ES-I3 (cell line): ENCODE results near the gene ZNF346.
"Not testable (repeated sequence)": the region's sequence is repeated elsewhere in the genome, so short reads cannot be mapped to it uniquely, and the experiment has no call there.

Experiments
- H3K36me3 ChIP-seq: 2 replicates; pipeline ENCODE4 v1.6.1; 2013; ENCODE audit warnings: mild to moderate bottlenecking, low read length, control low read depth, moderate library complexity; ENCODE audit not compliant: insufficient read depth
- H3K4me1 ChIP-seq: 2 replicates; pipeline ENCODE4 v1.6.1; 2013; ENCODE audit warnings: mild to moderate bottlenecking, control low read depth, low read length; ENCODE audit not compliant: insufficient read depth
- H3K9ac ChIP-seq: 2 replicates; pipeline ENCODE4 v1.6.1; 2013; ENCODE audit warnings: low read depth, mild to moderate bottlenecking, low read length, moderate library complexity
- H3K9me3 ChIP-seq: 2 replicates; pipeline ENCODE4 v1.6.1; 2013; ENCODE audit warnings: mild to moderate bottlenecking, low read length, moderate library complexity; ENCODE audit not compliant: control insufficient read depth, insufficient read depth

The ZNF346 gene

DNA sequence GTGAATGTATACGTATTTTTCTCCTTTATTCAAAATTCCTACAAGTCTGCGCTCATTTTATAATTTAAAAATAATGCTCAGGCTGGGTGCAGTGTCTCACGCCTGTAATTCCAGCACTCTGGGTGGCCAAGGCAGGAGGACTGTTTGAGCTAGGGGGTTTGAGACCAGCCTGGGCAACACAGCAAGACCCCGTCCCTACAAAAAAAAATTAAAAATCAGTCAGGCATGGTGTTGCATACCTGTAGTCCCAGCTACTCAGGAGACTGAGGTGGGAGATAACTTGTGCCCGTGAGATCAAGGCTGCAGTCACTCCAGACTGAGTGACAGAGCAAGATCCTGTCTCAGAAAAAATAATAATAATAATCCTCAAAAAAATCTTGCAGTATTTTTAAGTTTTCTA, 23.7 kb upstream of the ZNF346 start:
- H3K4me1 ChIP-seq: peaks cover 3% of the 10 kb centered on the region; the same call in 1 of the 2 replicates
- no peak overlapping the region for H3K9ac ChIP-seq
- peaks cover 13% of the 10 kb centered on the region; the same call in 1 of the 2 replicates for H3K9me3 ChIP-seq
- H3K36me3 ChIP-seq: no peaks in the 10 kb centered on the region

DNA sequence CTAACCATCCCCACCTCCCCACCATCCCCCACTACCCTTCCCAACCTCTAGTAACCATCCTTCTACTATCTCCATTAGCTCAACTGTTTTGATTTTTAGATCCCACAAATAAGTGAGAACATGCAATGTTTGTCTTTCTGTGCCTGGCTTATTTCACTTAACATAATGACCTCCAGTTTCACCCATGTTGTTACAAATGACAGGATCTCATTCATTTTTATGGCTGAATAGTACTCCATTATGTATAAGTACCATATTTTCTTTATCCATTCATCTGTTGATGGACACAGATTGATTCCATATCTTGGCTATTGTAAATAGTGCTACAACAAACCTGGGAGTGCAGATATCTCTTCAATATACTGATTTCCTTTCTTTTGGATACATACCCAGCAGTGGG, 23.0 kb upstream of the ZNF346 start:
- not testable (repeated sequence) for H3K36me3 ChIP-seq, H3K9ac ChIP-seq, H3K9me3 ChIP-seq, H3K4me1 ChIP-seq

DNA sequence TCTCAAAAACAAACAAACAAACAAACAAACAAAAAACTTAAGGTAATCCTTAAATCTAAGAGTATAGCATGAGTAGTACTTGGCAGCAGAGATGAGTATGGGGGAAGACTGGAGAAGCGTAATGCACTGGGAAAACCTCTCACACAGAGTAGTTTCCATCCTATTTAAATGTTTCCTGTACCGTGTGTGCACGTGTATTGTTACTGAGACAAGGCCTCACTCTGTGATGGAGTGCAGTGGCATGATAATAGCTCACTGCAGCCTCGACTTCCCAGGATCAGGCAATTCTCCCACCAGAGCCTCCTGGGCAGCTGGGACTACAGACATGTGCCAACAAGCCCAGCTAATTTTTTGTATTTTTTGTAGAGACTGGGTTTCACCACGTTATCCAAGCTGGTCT, 18.8 kb upstream of the ZNF346 start:
- Histone ChIP-seq H3K9me3 (no peaks in the 10 kb centered on the region), H3K36me3 (peaks cover 5% of the 10 kb centered on the region; the same call in 1 of the 2 replicates), H3K9ac (no peak overlapping the region), H3K4me1 (peaks cover 10% of the 10 kb centered on the region)

DNA sequence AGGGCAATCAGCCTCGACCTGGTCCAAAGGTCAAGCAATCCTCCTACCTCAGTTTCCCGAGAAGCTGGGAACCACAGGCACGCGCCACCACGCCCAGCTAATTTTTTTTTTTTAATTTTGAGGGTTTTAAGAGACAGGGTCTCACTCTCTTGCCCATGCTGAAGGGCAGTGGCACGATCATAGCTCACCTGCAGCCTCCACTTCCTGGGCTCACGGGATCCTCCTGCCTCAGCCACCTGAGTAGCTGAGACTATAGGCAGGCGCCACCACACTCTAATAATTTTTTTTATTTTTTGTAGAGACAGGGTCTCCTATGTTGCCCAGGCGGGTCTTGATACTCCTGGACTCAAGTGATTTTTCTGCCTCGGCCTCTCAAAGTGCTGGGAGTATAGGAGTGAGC, 17.5 kb upstream of the ZNF346 start:
- peaks cover 5% of the 10 kb centered on the region; the same call in 1 of the 2 replicates for H3K36me3 ChIP-seq
- peak overlapping the region; percentile 70; the same call in 1 of the 2 replicates for H3K9ac ChIP-seq
- H3K9me3 ChIP-seq: no peaks in the 10 kb centered on the region
- peaks cover 10% of the 10 kb centered on the region for H3K4me1 ChIP-seq

DNA sequence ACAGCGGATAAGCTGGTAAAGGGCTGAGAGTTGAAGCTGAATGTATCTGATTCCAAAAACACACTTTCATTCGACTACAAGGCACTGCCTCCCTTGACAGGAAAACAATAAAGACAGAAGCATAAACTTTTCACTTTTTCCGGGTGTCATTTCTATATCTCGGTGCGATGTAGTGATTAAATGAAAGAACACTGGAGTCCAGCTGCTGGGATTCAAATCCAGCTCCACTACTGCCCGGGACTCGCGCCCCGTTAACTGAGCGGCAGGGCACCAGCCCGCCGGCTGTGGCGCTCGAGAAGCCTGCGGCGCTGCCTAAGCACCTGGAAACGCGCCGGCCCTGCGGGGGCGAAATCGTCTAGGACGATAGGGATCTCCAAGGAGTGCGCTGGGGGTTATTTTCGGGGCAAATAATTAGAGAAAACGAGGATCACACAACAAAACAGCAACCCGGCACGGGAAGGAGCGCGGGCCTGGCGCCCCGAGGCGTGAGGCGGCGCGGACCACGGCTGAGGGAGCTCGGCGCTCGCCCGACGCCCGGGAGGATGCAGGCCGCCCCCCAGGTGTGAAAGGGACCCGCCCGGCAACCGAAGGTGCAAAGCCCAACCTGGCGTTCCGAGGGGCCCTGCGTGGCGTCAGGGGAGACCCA, 16.8 kb upstream of the ZNF346 start:
- peaks cover 10% of the 10 kb centered on the region for H3K4me1 ChIP-seq
- peak overlapping the region; percentile 70 for H3K9ac ChIP-seq
- H3K36me3 ChIP-seq: peaks cover 5% of the 10 kb centered on the region; the same call in 1 of the 2 replicates
- H3K9me3 ChIP-seq: no peaks in the 10 kb centered on the region

DNA sequence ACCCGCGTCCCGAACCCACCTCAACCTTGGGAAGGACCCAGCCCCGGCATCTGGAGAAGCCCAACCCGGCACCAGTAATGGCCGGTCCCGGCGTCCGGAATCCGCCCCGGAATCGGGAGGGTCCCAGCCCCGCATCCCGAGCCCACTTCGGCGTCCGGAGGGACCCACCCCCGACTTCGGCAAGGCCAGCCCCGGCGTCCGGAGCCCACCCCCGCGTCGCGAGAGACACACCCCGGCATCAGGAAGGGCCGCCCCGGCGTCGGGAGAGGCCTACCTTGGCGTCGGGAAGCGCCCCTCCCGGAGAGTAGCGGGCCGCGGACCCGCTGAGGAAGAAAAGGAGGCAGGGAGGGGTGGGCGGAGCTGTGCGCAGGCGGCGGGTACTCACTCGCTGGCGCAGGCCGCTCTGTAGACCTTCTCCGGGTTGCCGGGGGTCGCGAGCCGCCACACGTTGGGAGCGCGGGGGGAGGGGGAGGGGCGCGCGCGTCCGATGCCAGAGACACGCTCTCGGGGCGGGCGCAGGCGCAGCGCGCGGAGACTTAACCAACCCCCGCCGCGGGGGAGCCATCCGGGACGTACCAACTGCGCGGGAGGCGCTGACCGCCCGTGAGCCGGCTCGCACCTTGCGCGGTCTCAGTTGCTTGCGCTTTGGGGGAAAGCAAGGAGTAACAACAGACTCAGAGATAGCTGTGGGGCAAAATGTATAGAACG, 16.1 kb upstream of the ZNF346 start, which contains the start of gene UIMC1:
TSS of gene UIMC1 (minus strand) at position 515 of the 708 bp plus-strand sequence. CDS start 24,164 bp downstream, outside the sequence.
- Histone ChIP-seq H3K9ac (peak within 1 kb of the TSS; percentile 70), H3K4me1 (peaks cover 10% of the 10 kb centered on the region), H3K36me3 (peaks cover 5% of the 10 kb centered on the region; the same call in 1 of the 2 replicates), H3K9me3 (no peaks in the 10 kb centered on the region)

DNA sequence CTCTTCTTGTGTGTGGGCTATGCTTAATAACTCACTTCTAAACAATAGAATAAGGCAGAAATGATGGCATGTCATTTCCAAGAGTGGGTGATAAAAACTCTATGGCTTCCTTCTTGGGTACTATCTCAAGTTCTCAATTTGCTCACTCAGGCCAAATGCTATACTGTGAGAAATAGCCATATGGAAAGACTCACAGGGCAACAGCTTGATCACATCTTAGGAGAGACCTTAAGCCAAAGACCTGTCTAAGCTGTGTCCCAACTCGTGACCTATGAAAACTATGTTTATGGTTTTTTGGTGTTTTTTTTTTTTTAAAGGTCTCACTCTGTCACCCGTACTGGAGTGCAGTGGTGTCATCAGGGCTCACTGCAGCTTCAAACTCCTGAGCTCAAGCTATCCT, 13.8 kb upstream of the ZNF346 start:
- H3K36me3 ChIP-seq: peaks cover 5% of the 10 kb centered on the region; the same call in 1 of the 2 replicates
- H3K9ac ChIP-seq: no peak overlapping the region
- H3K4me1 ChIP-seq: peaks cover 8% of the 10 kb centered on the region
- no peaks in the 10 kb centered on the region for H3K9me3 ChIP-seq

DNA sequence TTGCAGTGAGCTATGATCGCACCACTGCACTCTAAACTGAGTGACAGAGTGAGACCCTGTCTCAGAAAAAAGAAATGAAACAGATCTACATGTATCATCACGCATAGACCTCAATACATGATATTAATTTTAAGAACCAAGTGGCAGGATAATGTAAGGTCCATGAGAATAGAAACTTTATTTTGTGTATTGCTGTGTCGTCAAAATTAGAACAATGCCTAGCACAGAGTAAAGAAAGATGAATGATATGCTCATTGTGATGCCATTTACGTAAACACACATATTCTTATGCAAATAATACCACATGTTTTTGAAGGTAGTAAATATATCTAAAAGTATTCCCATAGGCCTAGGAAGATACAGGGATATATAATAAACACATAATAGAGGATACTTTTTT, 12.3 kb upstream of the ZNF346 start:
- H3K4me1 ChIP-seq: no peaks in the 10 kb centered on the region
- H3K9ac ChIP-seq: no peak overlapping the region
- H3K36me3 ChIP-seq: no peaks in the 10 kb centered on the region
- H3K9me3 ChIP-seq: no peaks in the 10 kb centered on the region

DNA sequence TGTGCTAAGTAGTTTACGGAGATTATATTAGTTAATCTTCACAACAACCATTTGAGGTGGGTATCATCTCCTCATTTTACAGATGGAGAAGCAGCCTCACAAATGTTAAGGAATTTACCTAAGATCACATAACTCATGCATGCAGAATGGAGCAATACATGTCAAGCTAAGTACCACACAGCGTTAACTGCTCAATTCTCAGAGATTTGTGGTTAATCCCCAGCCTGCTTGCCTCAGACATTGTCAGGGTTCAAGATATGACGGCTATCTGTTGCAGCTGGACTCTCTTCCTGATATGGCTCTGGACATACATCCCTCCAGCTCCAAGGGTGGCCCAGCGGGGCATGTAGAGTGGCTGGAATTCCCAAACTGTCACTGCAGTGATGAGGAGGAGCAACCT, 7.3 kb upstream of the ZNF346 start:
- H3K36me3 ChIP-seq: no peaks in the 10 kb centered on the region
- H3K9ac ChIP-seq: no peak overlapping the region
- H3K4me1 ChIP-seq: no peaks in the 10 kb centered on the region
- H3K9me3 ChIP-seq: no peaks in the 10 kb centered on the region

DNA sequence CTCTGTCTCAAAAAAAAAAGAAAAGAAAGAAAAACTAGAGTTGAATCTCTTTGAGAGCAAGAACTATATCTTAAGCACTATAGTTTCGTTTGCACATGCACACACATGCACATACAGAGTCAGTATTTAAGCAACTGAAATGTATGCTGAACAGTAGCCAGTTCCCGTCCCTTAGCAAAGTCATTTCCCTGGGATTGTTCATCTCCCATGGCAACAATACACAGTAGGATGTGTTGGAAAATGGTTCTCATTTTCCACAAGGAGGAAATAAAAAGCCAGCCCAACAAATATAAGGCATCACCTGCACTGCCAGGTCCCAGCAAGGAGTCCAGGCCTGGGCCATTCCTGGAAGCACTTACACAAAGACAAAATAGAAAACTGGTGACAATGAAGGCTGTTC, 4.2 kb upstream of the ZNF346 start:
- Histone ChIP-seq H3K36me3 (no peaks in the 10 kb centered on the region), H3K4me1 (peaks cover under 1% of the 10 kb centered on the region; the same call in 1 of the 2 replicates), H3K9me3 (no peaks in the 10 kb centered on the region), H3K9ac (no peak overlapping the region)

DNA sequence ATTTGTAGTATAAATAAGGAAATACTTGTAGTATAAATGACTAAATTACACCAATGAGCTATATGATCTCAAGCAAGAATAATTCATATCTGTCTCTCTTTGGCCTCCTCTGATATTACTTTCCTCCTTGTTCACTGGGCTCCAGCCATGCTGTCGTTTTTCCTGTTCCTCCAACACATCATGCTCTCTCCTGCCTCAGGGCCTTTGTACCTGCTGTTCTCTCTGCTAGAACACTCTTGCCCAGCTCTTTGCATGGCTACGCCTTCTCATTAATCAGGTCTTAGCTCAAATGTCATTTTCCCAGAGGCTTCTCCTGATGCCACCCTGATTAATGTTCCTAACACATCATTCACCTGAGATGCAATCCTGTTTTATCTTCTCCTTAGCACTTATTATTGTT, 2.5 kb upstream of the ZNF346 start:
- Histone ChIP-seq H3K4me1 (peaks cover 3% of the 10 kb centered on the region; the same call in 1 of the 2 replicates), H3K9ac (no peak overlapping the region), H3K9me3 (no peaks in the 10 kb centered on the region), H3K36me3 (no peaks in the 10 kb centered on the region)

DNA sequence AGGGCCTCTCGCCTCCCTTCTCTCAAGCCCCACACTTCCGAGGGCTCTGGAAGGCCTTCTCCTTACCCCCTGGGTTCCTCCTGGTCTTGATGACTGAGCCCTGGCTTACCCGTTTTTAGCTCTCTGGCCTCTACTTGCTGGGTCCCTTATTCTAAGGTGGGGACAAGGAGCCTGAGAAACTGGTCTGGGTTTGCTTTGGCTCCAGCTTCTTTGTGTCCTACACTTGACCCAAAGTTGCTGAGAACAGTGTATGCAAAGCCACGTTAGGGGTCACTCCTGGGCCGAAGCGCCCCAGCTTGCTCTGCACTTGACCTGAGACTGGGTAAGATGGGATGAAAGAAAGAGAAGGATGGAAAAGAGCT, 788 bp downstream of the ZNF346 start:
- no peaks in the 10 kb centered on the region for H3K36me3 ChIP-seq

DNA sequence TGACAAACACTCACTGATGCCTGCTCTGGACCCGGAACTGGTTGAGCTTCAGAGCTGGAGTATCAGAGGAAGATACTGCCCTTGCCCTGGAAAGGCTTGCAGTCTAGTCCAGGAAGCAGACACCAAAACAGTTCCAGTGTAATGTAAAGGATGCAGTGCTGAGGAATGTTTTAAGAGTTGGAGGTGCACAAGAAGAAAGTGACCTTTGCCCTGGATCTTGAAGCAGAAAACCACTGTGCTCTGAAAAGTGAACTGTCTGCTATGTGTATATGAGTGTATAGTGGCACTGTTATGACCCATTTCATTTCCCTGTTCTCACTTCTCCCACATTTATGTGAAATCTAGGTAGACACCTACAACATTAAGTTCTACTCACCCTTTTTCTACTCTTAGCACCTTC, 2.1 kb downstream of the ZNF346 start:
- Histone ChIP-seq H3K4me1 (peaks cover 3% of the 10 kb centered on the region; the same call in 1 of the 2 replicates), H3K9ac (no peak overlapping the region), H3K36me3 (peaks cover under 1% of the 10 kb centered on the region; the same call in 1 of the 2 replicates), H3K9me3 (no peaks in the 10 kb centered on the region)

More for the DNA sequence above, 788 bp downstream of the ZNF346 start:
- Histone ChIP-seq H3K9ac (peak overlapping the region; percentile 85), H3K9me3 (no peaks in the 10 kb centered on the region), H3K4me1 (peaks cover 3% of the 10 kb centered on the region; the same call in 1 of the 2 replicates)

DNA sequence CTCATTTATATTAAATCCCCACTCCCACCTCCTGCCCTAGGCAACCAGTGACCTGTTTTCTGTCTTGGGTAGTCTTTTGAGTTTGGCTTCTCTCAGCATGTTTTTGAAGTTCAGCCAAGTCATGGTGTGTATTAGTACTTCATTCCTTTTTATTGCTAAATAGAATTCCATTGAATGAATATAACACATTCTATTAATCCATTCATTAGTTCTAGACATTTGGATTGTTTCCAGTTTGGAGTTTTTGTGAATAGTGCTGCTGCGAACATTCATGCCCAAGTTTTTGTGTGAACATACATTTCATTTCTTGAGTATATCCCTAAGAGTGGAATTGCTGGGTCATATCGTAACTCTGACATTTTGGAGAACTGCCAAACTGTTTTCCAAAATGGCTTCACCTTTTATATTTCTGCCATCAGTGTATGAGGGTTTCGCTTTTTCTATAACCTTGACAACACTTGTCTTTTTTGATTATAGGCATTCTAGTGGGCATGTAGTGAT, 2.7 kb downstream of the ZNF346 start:
- Histone ChIP-seq H3K4me1 (peaks cover 3% of the 10 kb centered on the region; the same call in 1 of the 2 replicates), H3K36me3 (peaks cover 3% of the 10 kb centered on the region; the same call in 1 of the 2 replicates), H3K9me3 (no peaks in the 10 kb centered on the region), H3K9ac (no peak overlapping the region)
